Peyer's patch (tissue), 4 donors: ENCODE data around the gene COL4A6.

Experiments
- POLR2A ChIP-seq, 2 donors: fragments of 450-650 bp; IDR thresholded peaks; one replicate each; pipeline ENCODE4 v1.5.1; 2017; ENCODE audit warnings: antibody characterized with exemption in 2 of 2, mild to moderate bottlenecking in 2 of 2, moderate library complexity in 2 of 2
- TF ChIP-seq, protein P1 (sequence below), 6 experiments: fragments of 450-650 bp in 4 of 6; fragments of 200-600 bp in 2 of 6; sonication (generic) in 1 of 6; IDR thresholded peaks; one replicate each; pipeline ENCODE4 v1.5.1; 2017 to 2019; ENCODE audit warnings: antibody characterized with exemption in 6 of 6, mild to moderate bottlenecking in 3 of 6, moderate library complexity in 1 of 6

DNA sequence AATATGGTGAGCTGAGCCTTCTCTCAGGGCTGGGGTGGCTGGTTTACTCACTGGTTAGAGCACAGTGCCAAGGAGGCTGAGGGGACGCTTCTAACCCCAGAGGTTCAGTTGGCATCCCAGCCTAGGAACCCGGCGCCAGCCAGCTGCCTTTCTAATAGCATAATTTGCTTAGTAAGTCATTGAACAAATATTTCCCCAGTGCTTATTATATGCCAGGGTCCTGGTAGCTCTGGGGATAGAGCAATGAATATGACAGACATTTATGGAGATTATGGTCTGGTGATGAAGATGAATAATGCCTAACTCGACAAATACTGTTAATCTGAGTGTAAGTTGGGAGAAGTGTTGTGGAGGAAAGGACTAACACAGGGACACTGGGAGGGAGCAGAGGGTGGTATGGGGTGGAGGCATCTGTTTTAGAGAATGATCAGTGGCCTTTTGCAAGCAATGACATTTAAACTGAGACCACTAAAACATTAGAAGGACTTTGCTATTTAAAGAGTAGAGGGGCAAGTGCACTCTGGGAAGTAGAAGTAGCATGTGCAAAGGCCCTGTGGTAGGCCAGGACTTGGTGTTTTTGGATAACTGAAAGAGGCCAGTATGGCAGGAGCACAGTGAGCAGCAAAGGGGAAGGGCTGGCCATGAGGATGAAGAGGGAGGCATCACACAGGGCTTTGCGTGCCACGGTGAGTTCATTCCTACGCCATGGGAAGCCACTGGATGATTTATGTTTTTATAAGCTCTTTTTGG is 274.7 kb downstream of the COL4A6 start:
- TF ChIP-seq, protein P1, sequence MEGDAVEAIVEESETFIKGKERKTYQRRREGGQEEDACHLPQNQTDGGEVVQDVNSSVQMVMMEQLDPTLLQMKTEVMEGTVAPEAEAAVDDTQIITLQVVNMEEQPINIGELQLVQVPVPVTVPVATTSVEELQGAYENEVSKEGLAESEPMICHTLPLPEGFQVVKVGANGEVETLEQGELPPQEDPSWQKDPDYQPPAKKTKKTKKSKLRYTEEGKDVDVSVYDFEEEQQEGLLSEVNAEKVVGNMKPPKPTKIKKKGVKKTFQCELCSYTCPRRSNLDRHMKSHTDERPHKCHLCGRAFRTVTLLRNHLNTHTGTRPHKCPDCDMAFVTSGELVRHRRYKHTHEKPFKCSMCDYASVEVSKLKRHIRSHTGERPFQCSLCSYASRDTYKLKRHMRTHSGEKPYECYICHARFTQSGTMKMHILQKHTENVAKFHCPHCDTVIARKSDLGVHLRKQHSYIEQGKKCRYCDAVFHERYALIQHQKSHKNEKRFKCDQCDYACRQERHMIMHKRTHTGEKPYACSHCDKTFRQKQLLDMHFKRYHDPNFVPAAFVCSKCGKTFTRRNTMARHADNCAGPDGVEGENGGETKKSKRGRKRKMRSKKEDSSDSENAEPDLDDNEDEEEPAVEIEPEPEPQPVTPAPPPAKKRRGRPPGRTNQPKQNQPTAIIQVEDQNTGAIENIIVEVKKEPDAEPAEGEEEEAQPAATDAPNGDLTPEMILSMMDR (IDR thresholded peaks at IDR 0.05), result no peak
- no peak for TF ChIP-seq POLR2A (IDR thresholded peaks at IDR 0.05)
